ENCODE results near the gene RAB20. TPM values are rescaled to one million over a fixed set of nuclear protein-coding genes. Genes with fewer than 3 reads are reported as not detected.

RAB20 gene
- total RNA-seq, 1 experiment from 2014 or later = 12.3 TPM

GRCh38 chr13:110480161-110480560, 81.4 kb downstream of the RAB20 start:
- no peaks in the 10 kb centered on the region for H3K4me1 ChIP-seq (ENCODE audit: insufficient read depth, low read length)
- no peak overlapping the region for H3K4me2 ChIP-seq (ENCODE audit: insufficient read depth, insufficient read length, low read length)
- no peak overlapping the region for H3T11ph ChIP-seq (ENCODE audit: low read length)
- no peak overlapping the region for H3K4ac ChIP-seq (ENCODE audit: low read depth, low read length)
- no peak overlapping the region for H4K91ac ChIP-seq (ENCODE audit: insufficient read length, low read depth, low read length)
- H2BK12ac ChIP-seq (ENCODE audit: insufficient read length, low read depth, low read length) = no peak overlapping the region
- H3K18ac ChIP-seq (ENCODE audit: insufficient read length, low read depth, low read length) = no peak overlapping the region
- H2BK20ac ChIP-seq (ENCODE audit: low read depth, low read length, poor library complexity, severe bottlenecking) = no peak overlapping the region
- no peak overlapping the region for H2AFZ ChIP-seq (ENCODE audit: low read length)
- H3K27me3 Mint-ChIP-seq (ENCODE audit: low read depth) = no peaks in the 10 kb centered on the region
- H2AK5ac ChIP-seq (ENCODE audit: insufficient read length, low read length) = no peak overlapping the region
- DNase-seq = no peak
- no peak overlapping the region for H4K8ac ChIP-seq (replicated peaks; ENCODE audit: insufficient read length, low read depth, low read length)
- no peak overlapping the region for H2BK15ac ChIP-seq (ENCODE audit: low read depth, low read length)
- no peaks in the 10 kb centered on the region for H4K20me1 ChIP-seq (ENCODE audit: control insufficient read depth, insufficient read depth, insufficient read length)
- H3K14ac ChIP-seq (ENCODE audit: insufficient read depth, low read length) = no peak overlapping the region
- no peaks in the 10 kb centered on the region for H3K9me3 Mint-ChIP-seq
- H4K5ac ChIP-seq (ENCODE audit: insufficient read length, low read depth, low read length) = no peak overlapping the region
- WGBS (ENCODE audit: extremely low coverage, insufficient read length, low lambda C conversion rate) = no CpG with 5 or more reads among the region's 5 CpGs
- peaks cover 7 to 41% (median 36%) of the 10 kb centered on the region in 3 experiments; a peak in 6 of 7 replicates for H3K36me3 Mint-ChIP-seq (ENCODE audit: insufficient read depth in 1 of 3, low read depth in 3 of 3)
- no peak overlapping the region for H3K27ac ChIP-seq (ENCODE audit: insufficient read length, low read depth, low read length)
- no peak overlapping the region for H3K23ac ChIP-seq (ENCODE audit: insufficient read length, low read depth, low read length)
- peak overlapping the region; percentile 47 to 92 (median 61); a peak in 3 of 7 replicates for H3K27ac Mint-ChIP-seq
- H2BK5ac ChIP-seq (ENCODE audit: insufficient read length, low read length) = no peak overlapping the region
- no peaks in the 10 kb centered on the region for H3K27me3 ChIP-seq (ENCODE audit: insufficient read depth, low read length)
- H3K79me2 ChIP-seq (ENCODE audit: insufficient read depth, low read length) = no peaks in the 10 kb centered on the region
- H2BK120ac ChIP-seq (ENCODE audit: low read depth, low read length, poor library complexity, severe bottlenecking) = no peak overlapping the region
- no peak for TF ChIP-seq CTCF (conservative IDR thresholded peaks at IDR 0.05)
- no peak overlapping the region for H3K56ac ChIP-seq (ENCODE audit: insufficient read length, low read depth, low read length)
- peaks cover 4% of the 10 kb centered on the region for H3K23me2 ChIP-seq (ENCODE audit: insufficient read length, low read depth, low read length, poor library complexity, severe bottlenecking)
- no peaks in the 10 kb centered on the region for H3K9me3 ChIP-seq (ENCODE audit: control insufficient read depth, low read depth, low read length)
- H3K79me1 ChIP-seq (ENCODE audit: insufficient read depth, low read depth, low read length, poor library complexity, severe bottlenecking) = no peaks in the 10 kb centered on the region
- H3K4me3 Mint-ChIP-seq = no peak overlapping the region
- H3K9ac ChIP-seq (ENCODE audit: extremely low read depth, insufficient read length, low read length) = no peak overlapping the region
- H3K4me1 Mint-ChIP-seq = peaks cover 17% of the 10 kb centered on the region in 2 experiments
